NCI-H446 (cell line): Measurements from ENCODE around the gene PDCD10.
A peak's percentile ranks its signal among the peaks of the same experiment; 100 is the strongest.

Experiments
- DNase-seq, 2 experiments: peaks; one replicate each; lab custom pipeline; 2025; lab: John Stamatoyannopoulos, UW

The PDCD10 gene

GRCh38 chr3:167684388-167684993 is 50.2 kb downstream of the PDCD10 start:
- DNase-seq, result peak; percentile 70 to 79

- no peak for DNase-seq
Observed at GRCh38 chr3:167679526-167679925, 55.2 kb downstream of the PDCD10 start.

GRCh38 chr3:167675848-167676247 is 58.8 kb downstream of the PDCD10 start:
- no peak for DNase-seq

- DNase-seq, result no peak
Observed at GRCh38 chr3:167673221-167673620, 61.5 kb downstream of the PDCD10 start.

GRCh38 chr3:167671878-167672427 is 62.7 kb downstream of the PDCD10 start:
- DNase-seq, result no peak

- no peak for DNase-seq
Observed at GRCh38 chr3:167669699-167670098, 65.0 kb downstream of the PDCD10 start.

GRCh38 chr3:167668651-167669050 is 66.0 kb downstream of the PDCD10 start:
- no peak for DNase-seq

GRCh38 chr3:167666563-167666962 is 68.1 kb downstream of the PDCD10 start:
- no peak for DNase-seq

GRCh38 chr3:167662919-167663400 is 71.7 kb downstream of the PDCD10 start:
- DNase-seq, result no peak

GRCh38 chr3:167657684-167658225 is 76.9 kb downstream of the PDCD10 start:
- no peak for DNase-seq

GRCh38 chr3:167656821-167657220 is 77.9 kb downstream of the PDCD10 start:
- DNase-seq, result no peak

GRCh38 chr3:167653760-167654159 is 80.9 kb downstream of the PDCD10 start, which contains the start of gene WDR49:
Gene WDR49 (minus strand): TSS chr3:167653942. CDS start chr3:167653425, 517 bp downstream.
- DNase-seq, result no peak

- DNase-seq, result no peak
Observed at GRCh38 chr3:167653155-167653554, 81.5 kb downstream of the PDCD10 start.

- no peak for DNase-seq
Observed at GRCh38 chr3:167651826-167652225, 82.9 kb downstream of the PDCD10 start.

- no peak for DNase-seq
Observed at GRCh38 chr3:167650459-167650858, 84.2 kb downstream of the PDCD10 start.

GRCh38 chr3:167649746-167650145 is 84.9 kb downstream of the PDCD10 start:
- DNase-seq, result no peak

- DNase-seq, result no peak
Observed at GRCh38 chr3:167644611-167645010, 90.1 kb downstream of the PDCD10 start.
